ENCODE measurements around the gene EME1. TPM values are rescaled to one million over a fixed set of nuclear protein-coding genes. Genes with fewer than 3 reads are reported as not detected.
"Not testable (repeated sequence)": the region's sequence is repeated elsewhere in the genome, so short reads cannot be mapped to it uniquely, and the experiment has no call there.

EME1 gene
- total RNA-seq, 1 donor from 2014 or later = 3.6 TPM

DNA sequence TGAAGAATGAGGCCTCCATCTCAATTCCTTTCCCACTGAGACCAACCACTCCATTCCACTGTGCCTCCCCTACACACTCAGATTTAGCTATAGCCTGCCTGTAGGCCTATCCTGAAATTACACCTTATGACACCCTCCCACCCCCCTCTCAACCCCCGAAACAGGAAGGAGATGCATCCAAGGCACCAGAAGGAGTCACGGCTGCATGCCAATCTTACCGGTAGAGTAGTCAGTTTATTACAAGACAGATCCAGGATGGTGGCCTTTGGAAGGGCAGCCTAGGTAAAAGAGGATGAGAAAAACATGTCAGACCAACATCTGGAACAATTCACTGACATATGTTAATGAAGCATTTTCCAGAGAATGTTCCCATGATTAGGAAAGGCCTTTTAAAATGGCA, 21.7 kb downstream of the EME1 start:
- DNase-seq = no peak

DNA sequence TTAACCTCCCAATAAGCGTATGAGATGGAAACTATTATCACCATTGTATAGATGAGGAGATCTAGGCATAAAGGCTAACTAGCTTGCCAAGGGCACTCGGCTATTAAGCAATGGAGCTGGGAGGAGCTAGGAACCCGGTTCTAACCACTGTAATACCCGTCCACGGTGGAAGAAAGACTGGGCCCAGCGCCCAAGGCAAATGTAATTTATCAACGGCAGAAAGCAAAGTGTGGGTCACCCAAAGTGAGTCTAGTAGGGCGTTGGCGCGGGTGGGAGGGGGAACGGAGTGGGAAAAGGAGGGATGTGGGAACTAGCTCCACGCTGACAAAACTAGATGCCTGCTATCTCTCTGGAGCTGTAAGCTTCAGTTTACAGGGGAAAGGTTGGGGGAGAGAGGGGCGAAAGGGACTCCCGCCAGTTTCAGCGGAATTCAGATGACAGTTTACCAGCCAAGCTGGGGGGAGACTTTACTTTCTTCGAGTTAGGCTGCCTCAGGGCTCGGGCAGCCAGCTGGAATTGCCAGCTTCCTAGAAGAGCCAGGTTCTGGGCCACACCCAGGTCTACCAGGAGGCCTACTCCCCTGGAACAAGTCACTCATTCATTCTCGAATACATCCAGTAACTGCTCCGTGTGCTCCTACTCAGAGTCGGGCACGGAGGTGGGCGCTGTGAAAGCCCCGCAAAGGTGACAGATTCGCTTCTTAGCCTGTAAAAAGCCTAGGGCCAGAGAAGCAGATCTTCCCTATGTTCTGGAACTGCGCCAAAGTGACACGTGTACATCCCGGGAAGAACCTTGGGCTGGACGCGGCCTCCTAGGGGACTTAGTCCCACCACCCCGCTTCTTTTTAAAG, 23.5 kb downstream of the EME1 start:
- DNase-seq = peak; percentile 49

DNA sequence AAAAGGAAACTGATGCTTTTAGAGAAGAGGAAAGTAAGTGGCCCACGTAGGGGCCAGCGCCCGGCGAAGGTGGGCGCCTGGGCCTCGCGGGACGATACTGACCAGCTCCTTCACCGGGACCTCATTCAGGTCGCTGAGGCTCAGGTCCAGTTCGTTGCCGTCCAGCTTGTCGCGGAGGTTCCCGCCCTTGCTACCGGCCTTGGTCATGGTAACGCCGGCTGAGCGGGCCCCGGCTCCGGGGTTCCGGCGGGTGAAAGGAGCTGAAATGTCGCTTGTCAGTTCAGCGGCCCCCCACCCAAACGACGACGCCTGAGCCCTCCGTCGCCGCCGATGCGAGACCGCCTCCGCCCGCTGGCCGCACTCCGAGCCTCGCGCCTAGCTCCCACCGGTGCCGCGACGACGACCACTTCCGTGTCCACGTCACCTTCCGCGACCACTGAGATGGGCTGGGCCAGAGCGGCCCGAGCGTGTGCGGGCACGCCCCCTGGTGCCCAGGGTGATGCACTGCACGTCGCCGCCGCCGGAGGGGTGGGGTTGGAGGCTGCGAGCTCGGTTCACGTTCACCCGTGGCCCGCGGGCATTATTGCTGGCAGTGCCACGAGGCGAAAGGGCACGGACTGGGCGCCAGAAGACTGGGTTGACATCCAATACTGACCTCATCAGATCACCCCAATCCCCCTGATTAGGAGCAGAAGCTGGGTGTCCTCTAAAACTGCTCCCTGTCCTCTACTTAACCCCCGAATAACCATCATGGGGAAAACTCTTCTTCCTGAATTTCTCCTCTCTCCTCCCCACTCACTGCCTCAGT, 24.3 kb downstream of the EME1 start, which contains the start of gene LRRC59:
Gene LRRC59 (minus strand): TSS at position 413 of the 808 bp plus-strand sequence. CDS start 206 bp downstream, at position 207.
- DNase-seq = peak; percentile 83

DNA sequence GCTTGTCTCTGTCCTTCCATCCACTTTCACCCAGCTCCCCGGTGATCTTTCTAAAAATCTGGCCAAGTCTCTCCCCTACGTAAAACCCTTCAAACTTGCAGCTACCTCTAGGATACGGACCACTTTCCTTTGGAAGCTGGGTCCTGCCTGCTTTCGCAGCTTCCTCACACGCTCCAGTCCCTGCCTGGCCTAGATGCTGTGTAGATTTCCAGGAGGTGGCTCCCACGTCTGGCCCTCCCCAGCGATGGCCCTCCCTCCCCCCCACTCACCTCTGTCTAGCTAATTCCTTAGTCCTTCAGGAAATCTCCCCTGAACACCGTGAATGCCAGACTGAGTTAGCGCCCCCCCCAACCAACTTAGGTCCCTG, 24.9 kb downstream of the EME1 start:
- DNase-seq = no peak

DNA sequence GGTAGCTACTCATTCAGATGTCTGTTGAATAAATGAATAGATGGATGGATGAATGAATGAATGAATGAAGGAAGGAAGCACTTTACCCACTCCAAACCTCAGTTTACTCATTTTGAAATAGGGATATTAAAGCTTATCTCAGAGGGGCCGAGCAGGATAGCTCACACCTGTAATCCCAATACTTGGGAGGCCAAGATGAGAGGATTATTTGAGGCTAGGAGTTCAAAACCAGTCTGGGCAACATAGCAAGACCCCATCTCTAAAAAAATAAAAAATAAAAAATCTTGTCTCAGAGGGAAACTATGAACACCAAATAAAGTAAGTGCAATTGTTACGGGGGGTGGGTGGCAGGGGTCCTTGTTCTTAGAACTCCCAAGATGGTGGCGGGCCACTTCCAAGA, 25.6 kb downstream of the EME1 start:
- DNase-seq = not testable (repeated sequence)

DNA sequence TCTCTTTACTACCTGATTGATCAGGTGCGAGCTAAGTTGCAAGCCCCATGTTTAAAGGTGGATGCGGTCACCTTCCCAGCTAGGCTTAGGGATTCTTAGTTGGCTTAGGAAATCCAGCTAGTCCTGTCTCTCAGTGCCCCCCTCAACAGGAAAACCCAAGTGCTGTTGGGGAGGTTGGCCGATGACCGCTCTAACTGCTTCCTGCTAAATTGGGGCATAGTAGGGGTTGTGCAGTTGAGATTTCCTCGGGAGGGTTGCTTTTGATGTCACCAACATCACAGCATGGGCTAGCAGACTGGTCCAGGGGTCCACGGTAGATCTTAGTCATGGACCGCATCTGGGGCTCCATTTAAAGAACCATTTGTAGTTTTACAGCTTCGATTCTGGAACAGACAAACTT, 26.6 kb downstream of the EME1 start:
- DNase-seq = not testable (repeated sequence)

DNA sequence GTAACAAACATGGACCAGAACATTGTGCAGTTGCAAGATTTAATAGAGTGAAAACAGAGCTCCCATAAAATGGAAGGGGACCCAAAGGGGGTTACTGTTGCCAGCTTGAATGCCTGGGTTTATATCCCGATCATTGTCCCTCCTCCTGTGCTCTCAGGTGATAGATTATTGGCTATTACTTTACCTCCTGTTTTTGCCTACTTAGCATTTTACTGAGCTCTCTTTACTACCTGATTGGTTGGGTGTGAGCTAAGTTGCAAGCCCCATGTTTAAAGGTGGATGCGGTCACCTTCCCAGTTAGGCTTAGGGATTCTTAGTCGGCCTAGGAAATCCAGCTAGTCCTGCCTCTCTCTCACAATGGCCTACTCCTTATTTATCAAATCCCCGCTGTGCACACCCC, 32.3 kb downstream of the EME1 start:
- not testable (repeated sequence) for DNase-seq

DNA sequence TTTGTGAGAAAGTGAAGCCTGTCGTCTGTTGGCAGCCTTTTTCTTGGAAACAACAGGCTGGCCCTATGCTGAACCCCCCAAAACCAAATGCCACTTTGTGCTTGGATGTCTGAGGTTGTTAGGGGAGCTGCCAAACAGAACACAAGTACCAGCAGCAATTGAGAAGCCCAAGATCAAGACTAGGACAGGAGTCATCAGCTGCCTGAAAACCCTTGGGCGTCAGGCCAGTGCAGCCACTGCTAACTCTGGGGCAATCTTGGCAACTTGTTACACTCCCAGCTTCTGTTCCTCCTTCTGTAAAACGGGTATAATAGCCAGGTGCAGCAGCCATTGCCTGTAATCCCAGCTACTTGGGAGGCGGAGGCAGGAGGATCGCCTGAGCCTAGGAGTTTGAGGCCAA, 33.5 kb downstream of the EME1 start:
- no peak for DNase-seq

DNA sequence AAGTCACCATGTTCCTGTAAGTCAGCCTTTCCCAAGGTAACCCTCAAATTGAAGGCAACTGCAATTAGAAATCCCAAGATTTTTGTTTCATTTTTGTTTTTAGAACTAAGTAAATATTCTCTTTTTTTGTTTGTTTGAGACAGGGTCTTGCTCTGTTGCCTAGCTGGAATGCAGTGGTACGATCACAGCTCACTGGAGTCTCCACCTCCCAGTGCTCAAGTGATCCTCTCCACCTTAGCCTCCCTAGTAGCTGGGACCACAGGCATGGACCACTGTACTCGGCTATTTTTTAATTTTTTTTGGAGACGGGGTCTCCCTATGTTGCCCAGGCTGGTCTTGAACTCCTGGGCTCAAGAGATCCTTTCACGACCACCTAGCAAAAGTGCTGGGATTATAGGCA, 34.9 kb downstream of the EME1 start:
- no peak for DNase-seq

DNA sequence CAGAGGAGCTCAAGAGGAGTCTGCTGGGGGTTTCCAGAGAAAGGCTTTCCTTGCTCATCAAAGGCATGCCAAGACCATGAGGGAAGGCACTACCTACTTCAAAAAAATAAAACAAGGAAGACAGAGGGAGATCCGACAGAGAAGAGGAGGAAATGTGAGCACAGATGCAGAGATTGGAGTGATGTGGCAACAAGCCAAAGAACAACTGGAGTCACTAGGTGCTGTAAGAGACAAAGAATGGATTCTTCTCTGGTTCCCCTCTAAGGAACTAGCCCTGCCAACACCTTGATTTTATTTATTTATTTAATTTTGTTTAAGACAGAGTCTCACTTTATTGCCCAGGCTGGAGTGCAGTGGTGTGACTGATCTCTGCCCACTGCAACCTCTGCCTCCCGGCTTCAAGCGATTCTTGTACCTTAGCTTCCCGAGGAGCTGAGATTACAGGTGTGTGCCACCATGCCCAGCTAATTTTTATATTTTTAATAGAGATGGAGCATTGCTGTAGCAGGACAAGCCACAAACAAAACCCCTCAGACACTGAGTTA, 39.2 kb downstream of the EME1 start:
- DNase-seq = no peak

DNA sequence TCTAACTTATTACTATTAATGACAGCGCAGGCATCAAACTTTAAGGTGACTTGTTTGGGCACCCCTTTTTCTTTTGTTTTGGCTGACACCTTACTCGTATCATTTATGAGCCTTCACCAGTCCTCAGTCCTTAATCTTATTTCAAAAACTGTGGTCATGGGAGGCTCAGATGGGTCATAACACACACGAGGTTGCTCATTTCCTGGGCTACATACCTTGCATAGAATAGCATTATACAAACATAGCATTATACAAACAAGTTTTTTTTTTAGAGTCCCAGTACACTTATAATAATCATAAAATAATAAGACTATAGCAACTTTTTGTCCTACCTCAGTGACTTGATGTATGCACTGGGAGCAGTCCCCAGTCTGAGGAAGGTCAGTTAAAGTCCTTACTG, 41.8 kb downstream of the EME1 start:
- no peak for DNase-seq

DNA sequence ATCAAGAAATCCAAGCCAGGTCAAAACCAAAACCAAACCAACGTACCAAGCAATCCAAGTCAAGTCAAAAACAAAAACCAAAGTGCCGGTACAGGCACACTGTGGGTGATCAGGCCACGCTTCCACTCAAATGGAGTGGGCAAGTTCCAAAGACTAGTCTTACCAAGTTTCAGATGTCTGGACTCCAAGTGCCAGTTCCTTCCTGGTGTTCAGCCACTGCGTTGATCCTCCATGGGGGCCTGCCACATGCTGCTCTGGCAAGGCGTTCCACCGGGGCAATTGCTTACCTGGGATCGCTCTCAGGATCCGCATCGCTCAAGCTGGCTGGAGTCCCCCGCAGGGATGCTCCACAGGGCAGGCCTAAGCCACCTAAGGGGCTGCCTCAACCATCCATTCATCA, 46.5 kb downstream of the EME1 start:
- DNase-seq = not testable (repeated sequence)

DNA sequence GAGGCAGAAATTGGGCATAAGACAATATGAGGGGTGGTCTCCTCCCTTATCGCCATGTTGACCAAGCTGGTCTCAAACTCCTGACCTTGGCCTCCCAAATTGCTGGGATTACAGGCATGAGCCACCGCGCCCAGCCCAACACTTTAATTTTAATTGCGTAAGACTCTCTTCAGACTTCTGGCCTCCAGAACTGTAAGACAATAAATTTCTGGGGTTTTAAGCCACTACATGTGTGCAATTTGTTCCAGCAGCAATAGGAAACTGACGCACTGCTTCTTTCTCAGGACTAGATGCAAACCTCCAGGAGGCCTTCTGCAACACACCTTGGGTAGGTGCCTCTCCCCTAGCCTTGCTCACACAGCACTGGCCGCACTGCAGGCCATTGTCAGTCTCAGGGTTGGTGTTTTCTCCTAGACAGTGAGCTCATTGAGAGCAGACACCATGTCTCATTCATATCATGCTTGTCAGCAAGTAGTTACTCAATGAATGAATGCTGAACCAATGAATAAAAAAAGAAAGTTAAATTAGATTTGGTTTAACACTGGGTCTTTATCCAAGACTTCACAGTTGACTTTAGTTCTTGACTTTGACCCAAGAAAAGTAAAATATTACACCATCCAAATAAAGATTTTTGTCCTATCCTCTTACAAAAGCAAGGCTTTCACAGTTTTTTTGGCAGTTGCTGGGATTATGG, 47.5 kb downstream of the EME1 start:
- DNase-seq = peak; percentile 48

DNA sequence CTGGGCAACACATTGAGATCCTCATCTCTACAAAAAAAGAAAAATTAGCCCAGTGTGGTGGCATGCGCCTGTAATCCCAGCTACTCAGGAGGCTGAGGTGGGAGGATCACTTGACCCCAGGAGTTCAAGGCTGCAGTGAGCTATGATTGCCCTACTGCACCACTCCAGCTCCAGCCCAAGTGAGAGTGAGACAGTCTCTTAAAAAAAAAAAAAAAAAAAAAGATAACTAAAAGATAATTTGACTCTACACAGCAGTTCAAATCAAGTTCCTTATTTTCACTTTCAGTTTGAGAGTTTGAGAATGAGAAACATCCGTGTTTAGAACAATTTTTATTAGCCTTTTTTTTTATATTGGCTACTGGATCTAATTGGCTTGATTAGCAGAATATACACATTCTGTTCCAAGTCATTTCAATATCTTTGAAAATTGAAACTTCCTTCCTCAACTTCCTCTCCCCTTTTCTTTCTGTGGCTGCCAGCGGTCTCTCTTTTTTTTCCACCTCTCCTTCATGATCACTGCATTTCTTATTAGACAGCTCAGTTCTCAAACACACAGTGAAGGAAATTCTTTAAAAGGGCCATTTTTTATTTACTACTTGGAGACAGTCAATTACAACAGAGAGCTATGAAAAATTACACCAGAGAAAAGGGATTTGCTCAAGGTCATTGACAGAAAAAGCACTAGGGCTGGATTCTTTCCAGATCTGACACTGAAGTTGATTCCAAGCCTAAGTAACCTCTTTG, 48.5 kb downstream of the EME1 start:
- peak; percentile 14 for DNase-seq

DNA sequence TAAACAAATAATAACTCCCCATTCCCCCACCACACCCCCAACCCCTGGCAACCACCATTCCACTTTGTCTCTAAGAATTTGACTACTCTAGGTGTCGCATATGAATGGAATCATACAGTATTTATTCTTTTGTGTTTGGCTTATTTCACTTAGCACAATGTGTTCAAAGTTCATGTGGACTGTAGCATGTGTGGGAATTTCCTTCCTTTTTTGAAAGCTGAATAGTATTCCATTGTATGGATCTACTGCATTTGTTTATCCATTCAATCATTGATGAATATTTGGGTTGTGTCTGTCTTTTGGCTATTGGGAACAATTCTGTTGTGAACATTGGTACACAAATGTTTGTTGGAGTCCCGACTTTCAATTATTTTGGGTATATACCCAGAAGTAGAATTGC, 49.7 kb downstream of the EME1 start:
- DNase-seq = no peak

DNA sequence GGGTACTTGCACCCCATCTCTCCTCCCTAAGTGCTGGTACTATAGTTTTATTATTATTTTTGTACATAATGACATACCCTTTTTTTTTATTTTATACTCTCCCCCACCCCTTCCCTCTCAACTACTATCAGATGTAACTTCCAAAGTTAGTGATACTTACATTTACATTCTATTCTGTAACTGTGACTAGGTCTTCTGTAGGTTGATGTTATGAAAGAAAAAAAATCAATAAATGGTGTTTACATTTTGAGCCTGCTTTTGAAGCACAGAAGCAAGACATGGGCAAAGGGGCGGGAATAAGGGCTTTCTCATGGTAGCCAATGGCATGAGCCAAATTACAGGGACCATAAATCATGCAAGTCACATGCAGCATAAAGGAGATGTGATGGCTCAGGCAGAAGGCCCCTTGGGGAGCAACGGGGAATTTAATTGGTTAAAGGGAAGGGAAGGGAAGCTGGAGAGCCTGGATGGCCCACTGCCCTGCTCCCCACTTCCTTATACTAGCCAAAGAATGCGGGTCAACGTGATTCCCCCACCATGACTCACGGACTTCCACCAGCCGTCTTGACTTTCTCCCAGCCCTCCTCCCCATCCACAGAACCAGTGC, 50.6 kb downstream of the EME1 start:
- no peak for DNase-seq

DNA sequence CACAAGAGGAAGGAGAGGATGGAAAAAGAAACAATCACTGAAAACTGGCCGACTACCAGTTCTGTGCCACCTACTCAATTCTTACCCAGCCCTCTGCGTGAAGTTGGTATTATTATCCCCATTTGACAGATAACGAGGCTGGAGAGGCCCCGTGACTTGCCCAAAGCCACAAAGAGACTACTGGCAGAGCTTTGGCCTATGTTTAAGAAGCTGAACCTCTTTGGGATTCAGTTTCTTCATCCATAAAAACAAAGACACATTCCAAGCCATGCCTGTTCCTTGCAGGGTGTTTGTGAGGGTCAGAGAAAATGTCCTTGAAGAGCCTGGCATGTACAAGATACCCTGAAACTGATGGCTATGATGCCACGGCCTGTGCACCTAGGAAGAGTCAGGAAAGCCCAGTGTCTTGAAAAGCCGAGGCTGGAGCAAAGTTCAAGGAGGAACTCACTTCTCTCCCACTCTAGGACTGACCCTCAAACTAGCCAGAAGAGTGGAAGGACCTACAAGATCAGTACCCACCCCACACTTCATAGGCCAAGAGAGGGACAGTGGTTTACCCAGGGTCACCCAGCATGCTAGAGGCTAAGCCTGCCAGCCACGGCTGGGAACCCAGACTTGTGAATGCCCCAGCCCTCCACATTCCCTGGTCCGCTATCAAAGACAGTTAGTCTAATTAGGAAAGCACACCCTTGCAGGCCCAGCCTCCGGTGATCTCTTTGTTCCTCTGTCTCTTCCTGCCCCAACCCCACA, 51.4 kb downstream of the EME1 start:
- DNase-seq = no peak

DNA sequence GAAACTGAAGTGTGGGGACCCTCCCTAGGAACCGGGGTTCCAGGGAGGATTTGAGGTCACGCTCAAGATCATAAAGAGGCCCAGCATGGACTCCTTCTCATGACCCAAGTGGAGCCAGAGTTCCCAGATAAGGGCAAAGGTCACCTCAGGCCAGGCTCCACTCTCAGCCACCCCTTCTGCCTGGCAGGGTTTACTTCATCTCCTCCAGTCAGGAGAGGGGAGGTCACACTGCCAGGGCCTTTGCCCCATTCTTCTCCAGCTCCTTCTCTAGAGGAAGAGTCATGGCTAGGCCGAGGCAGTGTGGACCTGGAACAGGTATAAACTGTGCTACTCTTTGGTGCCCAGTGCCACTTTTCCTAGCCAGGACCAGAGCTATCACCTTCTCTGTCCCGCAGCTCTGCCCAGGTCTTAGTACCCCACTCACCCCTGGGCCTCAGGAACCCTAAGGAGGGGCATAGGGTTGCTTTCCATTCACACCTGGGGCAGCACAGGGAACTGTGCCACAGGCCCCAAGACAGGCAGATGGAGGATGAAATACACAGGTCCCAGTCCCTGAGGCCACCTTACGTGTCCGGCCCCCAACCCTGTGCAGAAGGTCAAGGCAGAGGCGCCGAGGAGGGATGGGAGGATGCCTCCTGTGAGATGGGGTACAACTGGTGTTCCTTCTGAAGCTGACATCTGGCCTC, 52.1 kb downstream of the EME1 start:
- DNase-seq = no peak

DNA sequence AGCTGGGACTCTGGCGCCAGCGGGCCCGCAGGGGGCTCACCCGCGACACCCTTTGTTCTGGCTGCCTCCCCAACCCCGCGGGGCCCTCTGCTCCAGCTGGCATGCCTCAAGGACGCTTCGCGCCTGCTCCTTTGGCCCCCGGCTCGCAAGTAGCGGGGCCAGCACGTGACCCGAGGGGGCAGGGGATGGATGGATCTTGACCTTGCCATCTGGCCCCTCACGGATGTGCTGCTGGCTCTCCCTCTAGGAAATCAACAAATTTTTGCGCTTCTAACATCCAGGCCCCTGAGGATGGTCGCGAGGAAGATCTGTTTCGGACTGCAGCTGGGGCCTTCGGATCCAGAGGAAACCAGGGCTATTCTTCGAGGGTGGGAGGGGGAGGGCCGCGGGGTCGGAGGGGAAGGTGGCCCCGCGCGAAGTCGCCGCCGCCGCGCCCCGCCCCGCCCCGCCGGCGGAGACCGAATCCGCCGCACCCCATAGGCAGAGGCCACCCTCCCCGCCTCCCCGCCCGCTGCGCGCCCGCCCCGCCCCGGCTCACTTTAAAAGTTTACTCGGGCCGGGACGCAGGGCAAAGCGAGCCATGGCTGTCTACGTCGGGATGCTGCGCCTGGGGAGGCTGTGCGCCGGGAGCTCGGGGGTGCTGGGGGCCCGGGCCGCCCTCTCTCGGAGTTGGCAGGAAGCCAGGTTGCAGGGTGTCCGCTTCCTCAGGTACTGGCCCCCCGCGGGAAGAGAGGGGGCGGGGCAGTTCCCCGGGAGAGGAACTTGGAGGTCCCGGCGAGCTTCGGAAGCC, 52.8 kb downstream of the EME1 start, which contains the start of gene ACSF2:
Gene ACSF2 (plus strand): TSS at position 537 of the 790 bp plus-strand sequence. CDS start 44 bp downstream, at position 581.
- DNase-seq = no peak
